HCEC 1CT (cell line): ENCODE results near the gene SDHB.

Source experiments
- DNase-seq: peaks from one replicate; pipeline ENCODE4 v3.0.0-alpha.2; 2017

SDHB gene

GRCh38 chr1:17011092-17011438 lies 42.8 kb downstream of the SDHB start:
- DNase-seq: no peak

- no peak for DNase-seq
These were observed 44.1 kb downstream of the SDHB start for GRCh38 chr1:17009706-17010105.

DNA sequence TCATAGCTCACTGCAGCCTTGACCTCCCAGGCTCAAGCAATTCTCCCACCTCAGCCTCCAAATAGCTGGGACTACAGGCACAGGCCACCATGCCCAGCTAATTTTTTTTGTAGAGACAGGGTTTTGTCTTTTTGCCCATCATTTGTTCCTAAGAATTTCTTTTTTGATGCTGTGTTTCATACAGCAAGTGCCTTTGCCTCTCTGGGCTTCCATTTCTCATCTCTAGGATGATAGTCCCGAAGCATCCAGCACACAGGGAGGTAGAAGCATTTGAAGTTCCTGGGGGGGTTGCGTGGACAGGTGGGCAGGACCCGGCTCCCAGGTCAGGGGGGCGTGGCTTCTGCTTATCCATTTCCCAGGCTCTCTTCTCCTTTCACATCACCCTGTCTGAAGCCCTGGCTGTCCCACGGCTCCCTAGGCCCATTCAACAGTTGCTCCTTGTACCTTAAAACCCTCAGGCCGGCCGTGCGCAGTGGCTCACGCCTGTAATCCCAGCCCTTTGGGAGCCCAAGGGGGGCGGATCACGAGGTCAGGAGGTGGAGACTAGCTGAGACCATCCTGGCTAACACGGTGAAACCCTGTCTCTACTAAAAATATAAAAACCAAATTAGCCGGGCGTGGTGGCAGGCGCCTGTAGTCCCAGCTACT lies 45.5 kb downstream of the SDHB start:
- DNase-seq: no peak

DNA sequence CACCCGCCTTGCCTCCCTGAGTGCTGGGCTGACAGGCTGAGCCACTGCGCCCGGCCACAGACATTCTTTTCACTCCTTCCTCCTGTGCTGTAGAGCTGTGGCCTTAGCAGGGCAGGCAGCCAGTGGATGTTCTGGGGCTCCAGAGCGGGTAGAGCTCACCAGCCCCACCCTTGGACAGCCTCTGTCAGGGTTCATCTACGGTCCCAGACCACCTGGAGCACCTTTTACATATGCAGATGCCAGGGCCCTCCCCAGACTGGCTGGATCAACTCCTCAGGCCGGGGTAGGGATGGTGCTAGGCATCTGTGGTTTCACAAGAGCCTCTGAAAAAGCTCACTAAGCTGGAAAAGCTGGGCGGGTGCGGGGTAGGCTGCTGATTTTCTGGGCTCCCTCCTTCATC lies 46.7 kb downstream of the SDHB start:
- no peak for DNase-seq

DNA sequence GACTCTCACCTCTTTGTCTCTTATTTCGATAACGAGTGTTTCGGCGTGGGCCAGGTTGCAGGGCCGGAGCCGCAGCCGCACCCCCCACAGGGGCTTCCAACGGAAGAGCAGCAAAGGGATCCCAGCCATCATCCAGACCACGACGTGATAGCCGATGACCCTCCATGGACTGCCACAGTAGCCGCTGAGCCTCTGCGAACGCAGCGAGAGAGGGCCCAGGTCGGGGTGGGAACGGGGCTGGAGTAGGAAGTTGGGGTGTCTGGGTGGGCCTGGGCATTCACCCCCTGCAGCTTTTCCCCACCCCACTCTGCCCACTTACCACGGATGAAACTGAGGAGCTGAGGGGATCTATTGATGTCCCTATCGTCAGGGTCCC lies 48.5 kb downstream of the SDHB start:
- DNase-seq: no peak

DNA sequence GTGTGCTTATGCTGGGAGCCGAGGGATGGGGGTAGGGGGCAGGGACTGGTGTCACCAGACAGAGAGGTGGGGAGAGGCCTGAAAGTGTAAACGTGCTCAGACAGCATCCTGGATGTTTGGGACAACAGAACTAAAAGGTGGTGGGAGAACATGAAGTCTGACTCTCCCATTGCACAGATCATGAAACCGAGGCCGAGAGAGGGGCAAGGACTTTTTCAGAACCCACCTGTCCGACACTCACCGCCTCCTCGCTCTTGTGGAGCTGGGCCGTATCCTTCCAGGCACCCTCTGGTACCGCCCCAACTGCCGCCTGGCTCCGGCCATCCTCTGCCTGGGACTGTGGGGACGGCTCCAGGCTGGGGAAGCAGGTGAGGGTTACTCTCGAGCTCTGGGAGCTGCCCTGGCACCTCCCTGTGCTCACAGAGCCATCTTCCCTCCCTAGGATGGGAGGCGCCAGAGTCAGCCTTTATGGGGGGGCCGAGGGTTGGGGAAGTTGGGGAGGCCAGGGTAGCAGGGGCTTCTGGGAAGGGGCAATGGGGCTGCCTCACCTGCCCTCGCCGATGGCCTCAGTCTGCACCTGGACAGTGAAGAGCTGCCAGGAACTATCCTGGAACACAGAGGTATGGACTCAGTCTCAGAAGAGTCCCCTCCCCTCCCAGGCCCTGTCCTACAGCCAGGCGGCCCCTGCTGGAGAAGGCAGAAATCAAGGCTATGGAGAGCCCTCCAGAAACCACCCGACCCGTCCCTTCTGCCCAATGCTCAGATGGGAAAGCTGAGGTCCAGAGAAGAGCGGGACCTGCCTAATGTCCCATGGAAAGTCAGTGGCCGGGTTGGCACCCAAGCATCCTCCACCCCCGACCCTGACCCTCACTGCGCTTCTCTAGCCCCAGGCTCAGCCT lies 49.1 kb downstream of the SDHB start:
- DNase-seq: no peak

DNA sequence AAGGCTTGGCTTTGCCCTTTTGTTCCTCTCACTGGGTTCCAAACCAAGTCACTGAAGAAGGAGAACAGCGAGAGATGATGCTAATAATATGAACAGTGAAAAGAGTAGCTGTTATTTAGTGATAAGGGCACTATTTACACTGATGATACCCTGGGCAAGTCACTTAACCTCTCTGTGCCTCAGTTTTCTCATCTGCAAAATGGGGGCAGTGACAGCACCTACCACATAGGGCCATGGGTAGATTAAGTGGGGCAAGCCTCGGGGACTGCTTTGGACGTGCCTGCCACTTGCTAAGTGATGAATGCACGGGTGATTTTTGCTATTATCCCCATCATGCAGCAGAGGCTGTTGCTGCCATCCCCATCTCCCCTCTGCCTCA lies 51.3 kb downstream of the SDHB start:
- no peak for DNase-seq

- no peak for DNase-seq
These were observed 51.9 kb downstream of the SDHB start for GRCh38 chr1:17001760-17002523.

DNA sequence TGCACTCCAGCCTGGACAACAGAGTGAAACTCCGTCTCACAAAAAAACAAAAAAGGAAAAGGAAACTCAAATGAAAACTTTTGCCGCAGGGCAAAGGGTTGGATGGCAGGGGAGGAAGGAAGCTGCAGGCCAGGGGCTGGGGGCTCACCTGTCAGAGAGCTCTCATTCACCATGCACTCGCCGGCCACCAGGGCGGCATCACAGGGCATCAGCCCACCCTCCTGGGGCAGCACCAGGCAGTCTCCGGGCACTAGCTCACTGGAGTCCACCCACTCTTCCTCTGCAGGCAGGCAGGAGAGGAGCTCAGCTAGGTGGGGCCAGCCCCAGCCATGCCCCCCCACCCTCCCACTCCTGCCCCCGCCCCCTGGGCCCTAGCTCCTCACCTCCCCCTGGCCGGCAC lies 54.0 kb downstream of the SDHB start:
- DNase-seq: no peak

GRCh38 chr1:16998589-16998988 lies 55.2 kb downstream of the SDHB start:
- DNase-seq: no peak

GRCh38 chr1:16996845-16997244 lies 57.0 kb downstream of the SDHB start:
- no peak for DNase-seq

DNA sequence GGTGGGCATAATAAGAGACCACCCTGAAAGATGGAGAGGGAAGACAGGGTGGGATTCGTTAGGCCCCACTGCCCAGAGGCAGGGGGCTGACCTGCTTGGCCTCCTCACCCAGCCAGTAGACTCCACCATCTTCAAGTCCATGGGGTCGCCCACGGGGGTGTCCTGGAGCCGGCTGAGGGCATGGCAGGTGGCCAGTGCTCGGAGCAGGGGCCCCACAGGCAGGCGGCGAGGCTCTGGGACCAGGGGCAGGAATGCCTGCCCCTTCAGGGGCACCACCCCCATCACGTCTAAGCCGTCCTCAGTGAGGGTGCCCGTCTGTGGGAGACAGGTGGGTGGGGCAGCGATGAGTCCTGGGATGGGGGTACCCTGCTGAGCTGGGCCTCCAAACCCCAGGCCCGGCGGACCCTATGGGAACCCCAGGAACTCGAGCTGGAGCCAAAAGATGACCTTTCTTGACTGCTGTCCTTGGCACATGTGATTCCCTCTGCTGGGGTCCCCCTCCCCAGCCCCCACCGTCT lies 60.3 kb downstream of the SDHB start:
- no peak for DNase-seq

GRCh38 chr1:16992675-16993074 lies 61.2 kb downstream of the SDHB start:
- DNase-seq: no peak

DNA sequence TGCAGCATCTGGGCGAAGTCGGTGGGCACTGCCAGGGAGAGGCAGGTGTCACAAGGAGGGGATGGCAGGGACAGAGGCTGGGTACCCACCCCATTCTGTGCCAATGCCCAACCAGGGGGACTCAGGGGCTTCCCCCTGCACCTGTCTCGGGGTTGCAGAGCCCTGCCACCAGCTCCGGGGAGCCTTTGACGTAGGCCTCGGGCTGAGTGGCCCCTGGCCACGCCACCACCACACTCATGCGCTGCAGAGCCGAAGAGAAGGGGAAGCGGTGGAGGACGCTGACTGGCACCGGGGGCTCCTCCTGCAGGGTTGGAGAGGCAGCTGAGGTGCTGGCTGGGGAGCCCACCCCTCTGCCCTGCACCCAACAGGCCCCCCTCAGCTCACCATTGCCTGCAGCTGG lies 61.7 kb downstream of the SDHB start:
- DNase-seq: no peak

GRCh38 chr1:16991571-16991970 lies 62.3 kb downstream of the SDHB start:
- DNase-seq: no peak

- no peak for DNase-seq
These were observed 64.0 kb downstream of the SDHB start for GRCh38 chr1:16989676-16990391.

GRCh38 chr1:16988210-16988609 lies 65.6 kb downstream of the SDHB start:
- no peak for DNase-seq

DNA sequence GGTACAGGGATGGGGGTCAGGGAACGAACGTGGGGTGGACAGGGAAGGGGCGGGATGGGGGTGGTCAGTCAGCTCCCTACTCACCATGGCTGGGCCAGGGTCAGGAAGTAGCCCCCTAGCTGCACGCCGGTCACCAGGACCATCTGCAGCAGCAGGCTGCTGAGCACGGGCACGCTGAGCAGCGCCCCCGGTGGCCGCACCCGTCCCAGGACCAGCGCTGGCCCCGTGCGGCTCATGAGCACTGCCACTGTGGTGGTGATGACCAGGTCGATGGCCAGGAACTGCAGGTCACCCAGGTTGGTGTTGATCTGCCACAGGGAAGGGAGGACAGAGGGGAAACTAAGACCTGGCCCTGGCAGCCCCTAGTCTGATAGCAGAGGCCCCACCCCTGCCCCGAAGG lies 66.9 kb downstream of the SDHB start:
- no peak for DNase-seq

DNA sequence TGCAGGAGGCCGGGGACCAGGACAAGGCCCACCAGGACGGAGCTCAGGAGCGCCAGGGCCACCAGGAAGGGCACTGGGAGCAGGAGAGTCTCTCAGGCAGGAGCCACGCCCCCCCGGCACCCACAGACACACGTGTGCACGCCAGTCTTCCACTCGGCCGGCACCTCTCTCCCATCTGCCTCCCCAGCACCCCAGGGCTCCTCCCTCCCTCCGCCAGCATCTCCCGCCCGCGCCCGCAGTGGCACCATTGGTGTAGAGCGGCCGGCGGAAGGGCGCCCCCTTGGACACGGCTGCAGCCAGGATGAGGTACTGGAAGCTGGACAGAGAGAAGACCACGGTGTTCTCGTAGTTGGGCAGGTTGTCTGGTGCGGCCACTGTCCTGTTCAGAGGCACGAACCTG lies 67.3 kb downstream of the SDHB start:
- DNase-seq: no peak

- DNase-seq: no peak
These were observed 67.7 kb downstream of the SDHB start for GRCh38 chr1:16986113-16986512.

DNA sequence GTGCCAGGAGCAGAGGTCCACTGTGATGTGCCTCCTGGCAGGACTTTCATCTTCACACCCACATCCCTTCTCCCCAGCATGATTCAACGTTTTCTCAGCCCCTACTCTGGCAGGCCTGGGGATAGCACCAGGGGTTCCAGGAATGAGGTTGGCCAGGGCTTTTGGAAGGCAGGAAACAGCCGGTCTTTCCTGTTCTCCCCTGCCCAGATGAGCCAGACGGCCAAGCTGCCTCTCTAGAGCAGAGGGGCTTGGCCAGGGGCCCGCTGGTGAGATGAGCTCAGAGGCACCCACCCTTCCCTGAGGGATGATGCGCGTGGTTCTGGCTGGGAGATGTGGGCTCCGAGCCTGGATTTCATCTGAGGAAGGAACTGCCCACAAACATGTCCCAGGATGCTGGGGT lies 69.1 kb downstream of the SDHB start:
- peak; percentile 23 for DNase-seq

DNA sequence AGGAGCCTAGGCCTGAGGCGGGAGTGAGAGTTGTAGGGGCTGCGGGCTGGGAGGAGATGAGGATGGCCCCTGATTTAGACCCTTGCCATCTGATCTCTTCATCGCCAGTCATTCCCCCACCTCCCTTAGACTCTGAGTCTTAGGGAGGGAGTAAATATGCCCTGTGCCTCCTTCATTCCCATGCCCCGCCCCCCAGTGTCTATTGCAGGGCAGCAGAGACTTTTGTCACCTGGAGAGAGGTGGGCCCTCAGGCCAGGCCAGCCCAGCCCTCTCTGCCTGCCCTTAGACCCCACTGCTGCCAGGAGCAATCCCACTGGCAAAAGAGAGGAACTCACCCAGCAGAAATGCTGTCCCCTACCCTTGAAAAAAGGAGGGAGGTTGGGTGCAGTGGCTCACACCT lies 70.2 kb downstream of the SDHB start:
- DNase-seq: no peak

- DNase-seq: no peak
These were observed 70.9 kb downstream of the SDHB start for GRCh38 chr1:16982902-16983301.
